NOMO-1 treated with dmso at 0.1 percent for 144 hours (cell line): Measurements from ENCODE around the gene CYFIP1.

Experiments used
- DNase-seq: peaks from one replicate; lab custom pipeline; 2025; ENCODE audit not compliant: unreplicated experiment; lab: John Stamatoyannopoulos, UW

The CYFIP1 gene

DNA sequence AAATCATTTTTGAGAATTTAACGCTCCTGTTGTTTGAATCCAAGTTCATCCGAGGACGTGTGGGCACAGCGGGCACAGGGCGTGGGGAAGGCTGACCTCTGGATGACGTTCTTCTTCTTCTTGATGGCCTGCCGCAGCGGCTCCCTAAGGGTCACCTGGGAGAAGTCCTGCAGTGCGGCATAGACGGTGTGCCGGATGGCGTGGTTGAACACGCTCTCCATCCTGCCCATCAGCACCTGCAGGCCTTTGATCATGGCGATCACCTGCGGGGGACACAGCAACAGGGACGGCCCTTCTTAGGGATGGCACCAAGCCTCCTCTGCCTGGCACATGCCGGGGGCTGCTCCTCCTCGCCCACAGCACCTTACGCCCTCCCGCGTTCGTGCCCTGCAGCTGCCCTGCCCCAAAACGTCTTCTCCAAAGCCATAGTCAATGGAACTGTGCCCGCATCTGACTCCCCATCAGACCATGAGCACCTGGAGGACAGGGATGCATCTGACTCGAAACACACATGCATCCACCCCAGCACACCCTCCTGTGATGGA, 61.5 kb downstream of the CYFIP1 start:
- DNase-seq, result no peak

DNA sequence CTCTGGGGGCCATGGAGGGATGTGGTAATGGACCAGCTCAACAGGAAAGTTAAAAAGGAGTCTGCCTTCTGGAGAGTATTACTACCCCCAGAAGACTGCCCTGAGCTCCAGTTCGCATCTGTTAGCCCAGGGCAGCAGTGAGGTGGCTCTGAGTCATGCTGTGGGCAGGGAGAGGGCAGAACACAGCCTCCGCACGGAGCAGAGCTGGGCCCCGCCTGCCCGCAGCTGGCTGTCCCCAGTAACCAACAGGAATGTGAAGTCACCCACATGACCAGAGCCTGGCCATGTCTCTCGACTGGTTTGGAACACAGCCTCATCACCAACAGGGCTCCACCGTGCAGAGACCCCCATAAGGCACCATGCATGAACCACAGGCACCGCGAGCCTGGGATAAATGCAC, 62.1 kb downstream of the CYFIP1 start:
- no peak for DNase-seq

DNA sequence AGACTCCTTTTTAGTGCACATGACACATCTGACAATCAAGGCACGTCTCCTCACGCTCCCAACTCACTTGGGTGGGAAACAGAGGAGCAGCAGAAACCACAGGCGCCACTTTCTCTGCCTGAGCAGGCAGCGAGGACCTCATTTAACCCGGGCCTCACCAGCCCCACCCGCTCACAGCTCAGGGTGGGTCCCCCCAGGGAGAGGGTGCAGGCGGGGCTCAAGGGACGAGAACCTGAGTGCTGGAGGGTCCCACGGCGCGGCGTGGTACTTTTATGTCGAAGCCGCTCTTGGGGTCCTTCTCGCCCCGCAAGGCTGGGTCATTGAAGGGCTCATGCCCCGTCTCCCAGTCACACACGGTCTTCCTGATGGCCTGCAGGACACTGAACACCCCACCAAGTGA, 62.6 kb downstream of the CYFIP1 start:
- no peak for DNase-seq

DNA sequence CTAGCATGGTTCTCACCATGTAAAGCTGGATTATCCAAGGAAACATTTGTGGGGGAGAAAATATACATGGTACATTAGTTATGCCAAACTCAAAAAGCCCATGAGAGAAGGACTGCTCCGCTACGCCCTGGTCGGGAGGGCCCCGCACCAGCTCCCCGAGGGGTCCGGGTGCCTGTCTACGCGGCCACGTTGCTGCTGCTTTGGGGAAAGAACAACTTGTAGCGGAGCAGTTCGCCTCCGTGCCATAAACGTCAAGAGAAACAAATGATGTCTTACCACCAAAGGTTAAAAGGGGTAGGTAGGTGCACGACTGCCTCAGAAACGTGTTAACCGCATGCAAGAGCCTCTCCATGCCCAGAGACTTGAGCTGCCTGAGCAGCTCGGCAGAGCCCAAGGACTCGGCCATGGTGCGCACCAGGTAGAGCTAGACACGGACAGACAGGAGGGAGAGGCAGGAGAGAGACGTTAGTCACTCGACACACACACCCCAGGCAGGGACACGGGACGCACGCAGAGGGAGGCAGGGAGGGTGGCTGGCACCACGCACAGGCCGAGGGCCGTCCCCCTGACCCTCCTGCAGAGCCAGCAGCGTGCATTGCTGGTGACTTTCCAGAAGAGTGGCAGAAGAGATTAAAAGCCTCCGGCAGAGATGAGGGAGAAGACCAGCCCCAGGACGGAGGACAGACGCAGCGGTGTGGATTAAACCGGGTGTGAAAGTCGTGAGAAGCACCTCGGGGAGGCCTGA, 63.4 kb downstream of the CYFIP1 start:
- no peak for DNase-seq

DNA sequence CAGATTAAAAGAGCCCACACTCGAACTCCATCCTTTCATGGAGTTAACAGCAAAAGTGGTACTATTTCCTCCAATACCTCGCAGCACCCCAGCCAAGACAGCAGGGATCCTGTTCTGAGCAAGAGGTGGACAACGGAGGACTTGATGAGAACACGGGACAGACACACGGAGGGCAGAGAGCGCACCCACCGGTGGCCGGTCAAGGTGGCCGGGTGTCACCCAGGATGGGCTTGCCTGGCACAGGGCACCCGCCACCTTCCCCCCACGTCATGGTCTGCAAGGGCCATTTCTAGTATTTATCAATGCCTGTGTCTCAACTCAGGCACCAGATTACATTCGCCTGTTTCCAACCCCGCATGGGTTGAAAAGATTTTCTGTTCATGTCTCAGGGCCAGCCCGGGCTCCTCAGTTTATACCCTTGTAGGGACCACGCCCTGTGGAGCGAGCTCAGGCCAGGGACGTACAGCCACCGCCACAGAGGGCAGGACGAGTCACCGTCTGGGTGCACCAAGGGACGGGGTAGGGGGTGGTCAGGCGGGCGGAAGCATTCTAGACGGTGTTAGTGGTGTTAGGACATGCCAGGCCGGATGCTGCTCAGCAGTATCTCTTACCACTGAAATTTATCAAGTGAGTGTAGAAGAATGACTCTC, 64.2 kb downstream of the CYFIP1 start:
- no peak for DNase-seq

DNA sequence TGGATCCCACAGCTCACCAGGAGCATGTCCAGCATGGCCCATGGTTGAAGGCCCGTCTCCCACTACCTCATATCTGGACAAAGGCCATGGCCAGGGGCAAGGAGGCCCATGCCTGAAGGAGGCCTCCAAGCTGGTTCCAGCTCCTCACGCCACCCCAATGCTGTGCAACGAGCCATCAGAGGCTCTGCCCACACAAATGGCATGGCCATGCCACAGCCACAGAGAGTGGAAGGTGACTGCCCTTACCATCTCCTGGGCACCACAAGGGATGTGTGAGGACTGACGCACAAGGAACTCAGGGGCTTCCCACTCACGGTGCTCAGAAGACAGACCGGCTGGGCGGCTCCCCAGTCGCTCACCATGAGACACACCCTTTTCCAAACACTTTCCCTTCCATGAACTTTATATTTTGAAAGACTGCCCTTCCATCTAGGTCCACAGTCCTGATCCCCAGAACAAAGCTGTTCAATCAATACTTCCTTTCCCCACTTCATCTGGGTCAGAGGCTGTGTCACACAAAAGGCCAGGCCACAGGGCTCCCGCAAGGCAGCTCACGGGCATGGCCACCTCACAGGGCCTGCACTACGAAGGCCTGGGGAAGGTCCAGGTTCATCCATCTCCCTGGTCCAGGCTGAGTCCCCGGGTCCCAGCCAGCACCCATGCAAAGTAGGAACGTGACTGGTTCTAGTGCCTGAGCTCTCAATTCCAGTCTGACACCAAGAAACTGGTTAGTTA, 66.4 kb downstream of the CYFIP1 start:
- no peak for DNase-seq

DNA sequence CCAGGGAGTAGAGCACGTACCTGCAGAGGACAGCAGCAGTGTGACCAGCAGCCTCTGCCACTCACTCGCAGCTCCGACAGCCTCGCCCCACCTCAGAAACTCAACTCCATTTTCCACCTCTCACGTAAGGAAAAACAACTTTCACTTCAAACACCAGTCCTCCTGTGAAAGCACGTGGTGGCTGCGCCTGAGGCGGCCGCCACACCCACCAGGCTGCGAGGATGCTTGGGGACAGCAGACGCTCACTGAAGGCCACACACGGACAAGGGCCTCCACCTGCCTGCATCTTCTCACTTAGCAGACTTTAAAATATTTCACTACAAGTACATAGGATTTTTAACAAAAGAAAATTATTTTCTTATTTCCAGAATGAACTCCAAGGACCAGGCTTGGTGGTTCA, 67.9 kb downstream of the CYFIP1 start:
- no peak for DNase-seq

DNA sequence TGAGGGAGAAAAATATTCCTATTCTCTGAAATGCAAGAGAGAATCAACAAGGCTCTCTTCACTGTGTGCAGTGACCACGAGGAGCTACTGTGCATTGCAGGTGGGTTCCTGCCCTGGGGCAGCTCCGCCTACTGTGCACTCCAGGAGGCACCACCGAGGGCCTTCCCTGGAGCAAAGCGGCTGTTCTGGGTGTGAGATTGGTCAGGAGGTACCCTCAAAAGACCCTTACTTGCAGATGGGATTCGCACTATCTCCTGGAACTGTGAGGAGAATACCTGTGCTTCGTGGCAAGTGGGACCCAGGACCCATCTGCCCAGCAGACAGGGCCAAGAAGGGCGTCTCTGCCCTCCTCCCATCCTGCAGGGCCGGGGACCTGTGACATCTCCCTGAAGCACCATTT, 68.9 kb downstream of the CYFIP1 start:
- DNase-seq, result no peak

DNA sequence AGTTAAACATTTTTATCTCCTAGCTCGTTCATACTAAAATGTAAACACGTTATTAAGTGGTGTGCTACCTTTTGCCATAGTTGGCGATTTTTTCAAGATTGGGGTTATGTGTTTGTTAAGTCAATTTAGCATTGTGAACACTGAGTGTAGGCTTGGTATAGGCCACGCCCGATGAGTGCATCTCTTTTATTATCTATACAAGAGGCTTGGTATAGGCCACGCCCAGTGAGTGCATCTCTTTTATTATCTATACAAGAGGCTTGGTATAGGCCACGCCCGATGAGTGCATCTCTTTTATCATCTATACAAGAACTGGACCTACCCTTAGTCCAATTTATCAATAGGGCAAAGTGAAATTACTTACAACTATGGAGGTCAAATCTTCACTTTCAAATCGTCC, 71.3 kb downstream of the CYFIP1 start:
- DNase-seq, result no peak

DNA sequence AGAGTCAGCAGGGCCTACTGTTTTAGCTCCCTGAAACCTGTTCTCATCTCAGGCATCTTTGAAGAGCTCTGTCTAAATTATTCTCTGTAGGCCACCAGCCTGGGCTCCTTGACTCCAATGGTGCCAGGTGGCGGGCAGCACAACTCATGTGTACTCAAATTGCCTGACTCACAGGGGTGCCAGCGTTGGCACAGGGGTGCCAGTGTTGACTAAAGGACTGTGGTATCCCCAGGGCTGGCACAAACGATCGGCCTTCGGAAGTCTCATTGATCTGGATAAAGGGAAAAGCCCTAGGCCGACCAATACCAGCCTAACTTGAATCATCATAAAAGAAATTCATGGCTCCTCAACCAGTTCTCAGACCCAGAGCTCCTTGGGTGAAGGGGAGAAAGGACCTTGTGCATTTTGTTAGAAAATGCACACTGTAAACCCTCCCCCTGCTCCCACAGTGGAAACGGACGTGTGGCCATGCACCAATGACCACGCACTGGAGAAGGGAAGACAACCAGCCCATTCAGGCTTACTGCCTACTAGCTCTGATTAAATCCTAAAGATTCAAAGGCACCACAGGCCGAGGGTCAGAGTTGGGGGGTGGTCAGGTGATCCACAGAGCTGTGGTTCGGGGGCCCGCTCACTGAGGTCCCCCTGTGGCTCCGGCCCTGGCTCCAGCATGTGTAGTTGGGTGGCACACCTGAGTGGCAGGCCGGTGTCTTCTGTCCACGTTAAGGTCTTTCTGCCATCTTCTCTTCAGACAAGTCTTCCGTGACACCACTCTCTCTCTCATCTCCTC, 72.8 kb downstream of the CYFIP1 start:
- DNase-seq, result no peak

DNA sequence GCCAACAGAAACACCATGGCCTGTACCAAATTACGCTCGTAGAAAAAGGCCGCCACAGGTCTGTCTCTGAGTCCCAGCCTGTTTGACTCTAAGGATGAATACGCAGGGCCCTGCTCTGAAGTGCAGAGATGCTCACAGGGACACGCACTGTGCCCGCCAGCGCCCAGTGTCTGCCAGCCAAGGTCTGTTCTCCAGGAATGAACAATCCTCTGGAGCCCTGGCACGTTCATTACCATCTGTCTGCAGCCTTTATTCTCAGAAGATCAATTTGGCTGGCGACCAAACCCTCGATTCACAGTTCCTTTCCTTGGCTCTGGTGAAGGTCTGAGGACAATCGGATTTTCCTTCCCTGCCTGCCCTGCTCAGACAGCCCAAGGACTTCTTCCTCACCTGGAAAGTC, 75.4 kb downstream of the CYFIP1 start:
- DNase-seq, result no peak

DNA sequence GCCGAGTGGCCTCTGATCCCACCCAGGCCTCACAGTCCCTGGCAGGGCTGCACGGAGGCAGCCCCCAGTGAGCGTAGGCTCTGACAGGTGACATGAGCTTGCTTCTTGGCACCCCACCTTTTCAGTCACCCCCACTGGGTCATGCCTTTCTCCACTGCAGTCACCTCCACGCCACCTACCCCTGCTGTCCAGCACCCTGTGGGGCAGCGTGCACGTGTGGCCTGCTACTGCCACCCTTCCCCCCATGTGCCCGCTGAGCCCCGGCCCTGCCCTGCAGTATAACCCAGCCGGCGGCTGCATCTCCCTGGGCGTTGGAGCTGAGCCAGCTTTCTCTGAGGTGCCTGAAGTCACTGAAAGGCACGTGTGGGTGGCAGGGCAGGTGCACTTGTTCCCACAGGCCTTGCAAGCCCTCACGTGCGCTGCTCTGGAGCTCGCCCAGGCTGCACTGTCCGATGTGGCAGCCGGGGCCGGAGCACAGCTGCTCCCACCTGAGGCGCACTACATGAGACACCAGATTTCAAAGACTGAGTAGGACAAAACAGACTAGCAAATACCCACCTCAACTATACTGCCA, 76.1 kb downstream of the CYFIP1 start:
- DNase-seq, result no peak

DNA sequence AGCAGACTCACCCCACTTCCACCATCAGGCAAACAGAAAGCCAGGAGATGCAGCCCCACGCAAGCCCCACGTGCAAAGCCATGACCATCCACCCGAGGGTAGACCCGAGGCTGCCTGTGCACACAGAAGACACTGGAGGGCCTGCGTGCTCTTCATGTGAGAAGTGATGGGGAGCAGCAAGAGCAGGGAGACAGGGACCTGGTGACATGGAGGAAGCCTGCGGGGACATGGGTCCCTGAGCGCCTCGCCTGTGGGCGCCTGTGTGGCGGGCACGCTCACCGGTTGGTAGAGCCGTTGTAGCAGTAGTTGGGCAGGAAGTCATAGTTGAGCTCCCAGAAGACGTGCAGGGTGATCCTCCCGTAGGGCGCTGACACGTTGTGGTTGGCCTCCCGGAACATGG, 76.7 kb downstream of the CYFIP1 start:
- DNase-seq, result no peak

DNA sequence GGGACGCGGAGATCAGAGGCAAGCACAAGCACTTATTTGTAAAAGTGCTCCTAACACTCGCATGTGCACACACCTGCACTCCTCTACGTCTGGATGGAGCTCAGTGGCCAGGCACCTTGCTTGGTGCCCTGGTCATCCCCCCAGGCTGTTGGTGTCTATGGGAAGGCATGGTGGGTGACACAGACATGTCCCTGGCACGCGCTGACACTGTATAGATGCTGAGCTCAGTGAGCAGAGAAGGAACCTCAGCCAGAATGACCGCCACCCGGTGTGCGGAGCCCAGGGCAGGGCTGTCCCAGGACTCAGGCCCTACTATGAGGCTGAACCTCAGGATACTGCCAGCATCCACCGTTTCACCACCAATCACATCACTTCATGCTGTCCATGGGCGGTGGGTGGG, 77.2 kb downstream of the CYFIP1 start:
- DNase-seq, result no peak

DNA sequence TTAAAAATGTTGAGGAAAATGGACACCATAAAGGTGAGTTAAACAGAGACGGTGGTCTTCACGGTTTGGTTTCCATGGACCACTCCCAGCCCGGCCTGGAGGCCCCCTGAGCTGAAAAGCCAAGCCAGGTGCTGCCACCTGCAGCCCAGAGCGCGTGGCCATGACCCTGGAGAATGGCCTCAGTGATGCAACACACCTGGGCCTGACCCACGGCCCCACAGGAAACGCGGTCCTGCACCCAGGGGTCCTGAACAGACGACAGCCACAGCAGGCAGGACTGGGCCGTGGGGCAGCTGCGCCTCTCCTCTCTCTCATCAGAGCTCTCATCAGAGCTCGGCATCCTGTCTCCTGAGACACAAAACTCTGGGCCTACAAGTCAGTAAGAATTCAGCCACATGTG, 77.6 kb downstream of the CYFIP1 start:
- no peak for DNase-seq

DNA sequence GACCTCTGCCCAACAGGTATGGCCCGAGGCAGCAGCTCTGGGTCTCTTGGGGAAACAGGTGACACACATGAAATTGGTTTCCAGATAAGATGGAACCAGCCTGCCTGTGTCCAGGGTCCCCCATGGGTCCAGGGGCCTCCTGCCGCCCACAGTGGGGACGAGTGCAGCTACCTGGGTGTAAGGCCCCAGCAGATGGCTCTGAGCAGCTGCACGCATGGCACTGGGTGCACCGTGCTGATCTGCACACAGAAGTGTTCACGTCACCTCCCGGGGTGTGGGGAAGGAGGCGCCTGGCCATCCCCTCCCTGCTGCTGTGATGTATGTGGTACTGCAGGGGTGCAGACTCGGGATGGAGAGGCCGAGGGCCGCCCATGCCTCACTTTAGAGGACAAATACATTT, 78.1 kb downstream of the CYFIP1 start:
- DNase-seq, result no peak

DNA sequence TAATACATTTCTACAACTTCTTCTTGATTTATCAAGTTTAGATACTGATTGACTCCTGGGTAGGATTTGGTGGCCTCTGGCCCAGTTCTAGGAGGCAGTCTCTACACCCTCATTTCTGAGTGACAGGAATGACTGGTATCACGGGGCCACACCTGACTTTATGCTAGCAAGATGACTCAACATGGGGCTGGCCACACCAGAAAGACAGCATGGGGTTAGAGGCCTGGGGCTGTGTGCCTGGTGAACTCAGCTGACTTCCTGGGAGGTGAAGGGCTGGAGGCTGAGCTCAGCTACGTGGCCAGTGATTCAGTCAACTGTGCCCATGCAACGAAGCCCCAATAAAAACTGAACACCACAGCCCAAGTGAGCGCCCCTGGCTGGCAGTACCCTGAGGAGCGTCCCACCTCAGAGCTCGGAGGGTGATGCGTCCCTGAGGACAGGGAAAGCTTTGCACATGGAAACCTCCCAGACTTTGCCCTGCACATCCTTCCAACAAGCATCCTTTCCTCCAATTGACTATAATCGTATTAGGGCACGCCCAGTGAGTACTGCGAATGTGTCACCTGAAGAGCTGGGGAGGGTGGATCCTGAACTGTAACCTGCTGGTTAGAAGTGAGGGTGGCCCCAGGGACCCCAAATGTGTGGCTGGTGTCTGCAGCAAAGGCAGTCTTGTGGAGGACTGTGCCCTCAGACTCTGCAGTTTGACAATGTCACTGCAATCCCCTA, 84.5 kb downstream of the CYFIP1 start:
- no peak for DNase-seq

DNA sequence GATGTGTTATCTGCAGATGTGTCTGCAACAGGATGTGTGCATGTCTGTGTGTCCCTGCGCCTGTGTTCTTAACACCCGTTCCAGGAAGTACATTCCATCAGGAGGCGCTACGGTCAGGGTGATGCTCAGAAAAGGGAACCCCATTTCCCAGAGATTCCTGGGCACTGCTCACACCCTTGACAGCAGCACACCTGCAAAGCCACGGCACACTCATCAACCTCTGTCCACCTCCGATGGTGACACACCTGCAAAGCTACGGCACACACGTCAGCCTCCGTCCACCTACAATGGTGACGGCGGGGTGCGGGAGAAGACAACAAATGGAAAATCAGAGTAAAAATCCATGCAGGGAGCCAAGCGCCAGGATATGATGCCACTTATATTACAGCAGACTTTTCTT, 86.3 kb downstream of the CYFIP1 start:
- no peak for DNase-seq

DNA sequence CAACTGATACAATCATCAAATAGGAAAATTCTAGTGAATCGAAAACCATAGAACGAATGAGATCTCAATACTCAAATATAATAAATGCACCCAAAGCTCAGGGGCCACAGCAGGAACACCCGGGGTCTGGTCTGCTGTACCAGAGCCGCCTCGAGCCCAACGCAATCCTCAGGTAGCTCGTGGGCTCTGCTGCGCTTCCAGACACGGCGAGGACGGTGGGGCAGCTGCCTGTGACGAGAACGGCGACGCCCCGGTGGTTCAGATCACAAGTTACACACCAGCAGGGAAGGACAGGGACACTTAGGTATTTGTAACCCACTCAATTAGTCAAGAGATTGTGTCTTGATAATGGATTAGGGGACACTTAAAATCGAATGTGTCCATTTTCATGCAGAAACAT, 87.1 kb downstream of the CYFIP1 start:
- no peak for DNase-seq

DNA sequence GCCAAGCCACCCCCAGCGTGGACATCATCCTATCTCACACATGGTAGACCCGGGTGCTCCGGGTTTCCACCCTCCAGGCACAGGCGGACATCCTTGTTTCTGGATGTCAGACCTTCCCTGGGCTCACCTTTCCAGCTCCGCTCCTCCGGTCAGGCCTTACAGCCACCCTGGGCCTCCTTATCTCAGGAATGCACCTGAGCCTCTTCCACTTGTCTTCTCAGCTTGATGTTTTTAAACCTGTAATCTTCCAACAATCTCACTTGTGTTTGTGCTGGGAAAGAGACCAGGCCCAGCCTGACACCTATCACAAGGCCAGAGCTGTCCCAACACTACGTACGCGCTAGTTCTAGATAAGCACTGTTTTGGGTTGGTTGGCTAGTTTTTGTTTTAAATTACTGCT, 87.8 kb downstream of the CYFIP1 start:
- no peak for DNase-seq
